Frontal cortex (tissue), 4 donors: ENCODE results near the gene FRMD4A. TPM values are rescaled to one million over a fixed set of nuclear protein-coding genes. Genes with fewer than 3 reads are reported as not detected.

Experiments
- DNase-seq, 2 donors: peaks; one replicate each; pipeline ENCODE4 v3.0.0; 2012; ENCODE audit warnings: low spot score in 2 of 2
- FAIRE-seq: peaks from 2 replicates; lab custom pipeline; 2012; peaks lifted over from hg19 to GRCh38; lab: Jason Lieb, UNC
- total RNA-seq: library from RNA; depleted of rRNA; stranded (reverse); fragments of >200 nt; gene quantifications from one replicate; pipeline ENCODE4 v1.2.3, GENCODE V29; 2014
- donor health status: control.
- donor health status: control.
- donor health status: control.

FRMD4A gene
- total RNA-seq, 1 donor from 2014 or later: 69.7 TPM

GRCh38 chr10:13822490-13822889 is 508.2 kb downstream of the FRMD4A start:
- no peak for DNase-seq
- no peak for FAIRE-seq

GRCh38 chr10:13820964-13821337 is 509.8 kb downstream of the FRMD4A start:
- FAIRE-seq (no peak), DNase-seq (no peak)

DNA sequence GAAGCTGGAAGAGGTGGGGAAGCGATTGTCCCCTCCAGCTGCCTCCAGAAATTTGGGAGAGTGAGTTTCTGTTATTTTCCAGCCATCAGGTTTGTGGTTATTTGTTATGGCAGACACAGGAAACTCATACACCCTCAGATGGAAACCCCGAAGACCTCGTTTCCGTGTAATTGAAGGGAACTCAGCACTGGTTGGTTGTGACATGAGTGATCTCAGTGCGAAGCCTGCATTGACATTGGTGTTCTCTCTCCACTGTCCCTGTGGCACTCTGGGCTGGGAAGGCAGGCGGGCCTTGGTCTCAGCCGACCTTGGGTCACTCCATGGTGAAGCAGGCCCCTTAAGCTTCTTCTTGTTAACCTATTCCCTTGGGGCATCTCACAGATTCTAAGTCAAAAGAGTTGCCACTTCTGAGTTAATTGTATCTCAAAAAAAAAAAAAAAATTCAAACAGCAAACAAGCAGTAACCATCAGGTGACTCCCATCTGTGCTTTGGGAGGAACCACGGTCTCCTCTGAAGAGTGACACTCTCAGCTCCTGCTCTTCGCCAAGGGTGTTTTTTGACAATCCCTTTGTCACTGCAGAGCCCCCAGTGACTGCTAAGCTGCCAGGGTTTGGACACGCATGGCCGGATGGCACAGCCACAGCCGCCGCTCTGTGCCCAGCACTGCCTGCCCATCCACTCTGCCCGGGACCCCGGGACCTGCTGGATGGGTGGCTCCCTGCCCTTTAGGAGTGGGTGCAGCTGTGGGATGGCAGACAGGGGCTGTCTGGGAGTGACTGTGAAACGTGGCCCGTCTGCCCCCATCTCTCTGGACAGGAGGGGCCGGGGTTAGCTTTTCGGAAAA is 510.4 kb downstream of the FRMD4A start:
- no peak for FAIRE-seq
- DNase-seq: no peak

- FAIRE-seq: no peak
- DNase-seq: peak; percentile 59 to 67
Measured at GRCh38 chr10:13816195-13816925, 514.4 kb downstream of the FRMD4A start.

- FAIRE-seq (no peak), DNase-seq (no peak)
Measured at GRCh38 chr10:13815756-13816155, 515.0 kb downstream of the FRMD4A start.

- no peak for FAIRE-seq
- no peak for DNase-seq
Measured at GRCh38 chr10:13813550-13813949, 517.2 kb downstream of the FRMD4A start.

DNA sequence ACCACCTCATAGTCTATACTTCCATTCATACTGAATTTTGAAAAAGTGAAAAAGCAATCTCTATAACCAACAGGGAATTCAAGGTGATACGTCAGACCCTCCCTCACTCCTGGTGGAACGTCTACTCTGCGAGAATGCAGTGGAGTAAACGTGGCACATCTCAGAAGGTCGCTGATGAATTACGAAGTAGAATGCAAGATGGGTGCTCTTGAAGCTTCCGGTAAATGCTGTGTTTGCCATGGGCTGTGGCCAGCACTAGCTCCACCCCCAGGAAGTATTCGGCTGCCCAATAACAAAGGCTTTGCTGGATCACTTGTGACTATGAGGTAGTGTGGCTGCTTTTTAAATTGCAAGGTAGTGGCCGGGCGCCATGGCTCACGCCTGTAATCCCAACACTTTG is 517.9 kb downstream of the FRMD4A start:
- FAIRE-seq (no peak), DNase-seq (no peak)

GRCh38 chr10:13810568-13810967 is 520.2 kb downstream of the FRMD4A start:
- no peak for FAIRE-seq
- DNase-seq: no peak

GRCh38 chr10:13809427-13809826 is 521.3 kb downstream of the FRMD4A start:
- FAIRE-seq (no peak), DNase-seq (no peak)

DNA sequence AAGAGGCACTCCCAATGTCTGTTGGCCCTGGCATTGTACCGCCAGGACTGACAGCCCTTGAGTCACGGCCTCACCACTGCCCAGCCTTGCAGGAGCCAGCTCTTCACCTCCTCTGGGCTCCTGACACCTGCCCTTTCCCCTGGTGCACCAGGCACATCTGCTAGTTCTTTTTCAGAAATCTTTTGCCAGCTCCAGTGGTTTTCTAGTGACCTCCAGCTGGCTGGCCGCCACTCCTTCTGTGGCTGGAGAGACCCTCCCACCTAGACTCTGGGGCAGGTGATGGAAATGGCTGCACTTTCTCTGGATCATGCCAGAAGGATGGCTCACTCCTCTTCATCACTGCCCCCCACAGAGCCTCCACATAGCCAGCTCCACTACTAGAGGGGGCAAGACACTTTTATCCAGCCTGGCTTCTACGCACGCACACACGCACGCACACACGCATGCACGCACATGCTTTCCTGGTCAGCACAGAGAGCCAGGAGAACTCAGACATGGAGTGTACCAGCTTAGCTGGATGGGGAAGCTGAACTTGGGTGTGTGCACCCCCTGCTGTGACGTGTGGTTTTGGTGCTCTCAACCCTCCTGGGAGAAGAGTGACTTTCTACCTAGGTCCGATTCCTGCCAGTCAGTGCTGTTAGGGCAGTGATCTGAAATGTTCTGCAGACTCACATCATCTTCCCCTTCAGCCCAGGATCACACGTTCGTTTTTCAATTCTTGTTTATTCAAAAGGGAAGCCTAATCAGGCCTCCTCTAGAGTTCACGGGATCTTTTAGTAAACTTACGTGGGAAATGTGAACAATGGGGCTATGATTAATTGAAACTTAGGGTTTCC is 522.0 kb downstream of the FRMD4A start:
- FAIRE-seq: no peak
- DNase-seq: no peak

GRCh38 chr10:13806419-13806818 is 524.3 kb downstream of the FRMD4A start:
- FAIRE-seq (no peak), DNase-seq (no peak)

GRCh38 chr10:13803566-13804554 is 526.9 kb downstream of the FRMD4A start:
- DNase-seq: no peak
- no peak for FAIRE-seq

GRCh38 chr10:13801907-13802288 is 528.8 kb downstream of the FRMD4A start:
- FAIRE-seq (no peak), DNase-seq (no peak)

- DNase-seq (no peak), FAIRE-seq (no peak)
Measured at GRCh38 chr10:13801156-13801906, 529.4 kb downstream of the FRMD4A start.

DNA sequence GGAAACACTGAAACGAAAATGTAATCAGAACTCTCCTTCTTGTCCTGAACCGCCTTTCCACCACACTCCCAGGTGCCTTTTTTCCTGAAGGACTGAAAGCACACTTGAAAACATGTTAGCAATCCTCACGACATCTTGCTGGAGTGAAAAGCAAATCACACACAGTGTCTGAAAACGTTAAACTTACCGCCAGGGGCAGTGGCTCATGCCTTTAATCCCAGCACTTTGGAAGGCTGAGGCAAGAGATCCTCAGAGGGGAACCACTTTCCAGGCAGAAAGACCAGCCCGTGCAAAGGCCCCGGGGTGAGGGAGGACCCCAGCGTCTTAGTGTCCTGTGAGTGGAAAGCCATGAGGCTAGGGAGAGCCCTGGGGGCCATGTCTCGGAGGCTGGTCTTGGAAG is 533.6 kb downstream of the FRMD4A start:
- no peak for FAIRE-seq
- no peak for DNase-seq

GRCh38 chr10:13795653-13796555 is 534.8 kb downstream of the FRMD4A start:
- no peak for FAIRE-seq
- DNase-seq: no peak

DNA sequence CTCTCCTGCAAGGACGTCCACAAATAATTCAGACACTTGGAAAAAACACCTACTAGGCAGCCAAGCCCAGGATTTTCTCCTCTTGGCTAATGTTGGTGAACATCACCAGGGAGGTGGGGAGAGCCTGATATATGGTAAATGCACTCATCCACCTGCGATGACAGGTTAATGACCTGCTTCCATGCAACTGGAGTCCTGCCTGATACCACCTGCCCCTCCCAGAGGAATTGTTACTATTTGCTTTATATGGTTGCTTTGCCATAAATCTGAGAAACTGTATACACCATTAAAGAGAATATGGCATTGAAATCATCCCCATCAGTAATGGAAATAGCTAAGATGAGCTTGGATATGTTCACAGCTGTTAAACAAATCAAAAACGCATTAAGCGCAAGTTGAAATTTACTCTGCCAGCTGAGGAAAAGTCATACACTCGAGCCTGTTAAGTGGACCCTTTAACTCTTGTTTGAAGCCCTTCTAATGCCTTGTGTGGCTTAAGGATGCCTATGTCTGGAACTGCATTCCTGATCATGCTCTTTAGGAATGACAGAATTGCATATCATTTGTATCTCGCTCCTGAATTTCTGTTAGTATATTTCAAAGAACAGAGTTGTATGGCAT is 535.6 kb downstream of the FRMD4A start:
- DNase-seq (no peak), FAIRE-seq (no peak)
